ENCODE data around the gene YIPF3. TPM values are rescaled to one million over a fixed set of nuclear protein-coding genes. Genes with fewer than 3 reads are reported as not detected.

Gene YIPF3
- total and polyA plus RNA-seq, 10 of the 15 experiments (the other 5 are each of a cell fraction or from before 2014, with no cell fraction given): 20.5 to 88.8 (median 44.7) TPM

- Histone ChIP-seq H4K20me1 (ENCODE audit: control insufficient read depth, insufficient read depth) (no peaks in the 10 kb centered on the region), H2AFZ (ENCODE audit: control insufficient read depth, low read depth, low read length) (no peak overlapping the region), H3K36me3 (ENCODE audit: control insufficient read depth in 2 of 2, insufficient read depth in 2 of 2, low read length in 1 of 2) (peaks cover 37 to 42% of the 10 kb centered on the region in 2 experiments), H3K4me1 (ENCODE audit: control insufficient read depth, insufficient read depth, low read length) (no peaks in the 10 kb centered on the region), H3K27ac (ENCODE audit: control insufficient read depth, insufficient read depth) (no peak overlapping the region), H3K9me3 (replicated peaks; ENCODE audit: control insufficient read depth, insufficient read depth, low read length) (no peaks in the 10 kb centered on the region), H3K4me2 (ENCODE audit: control insufficient read depth, insufficient read depth) (no peak overlapping the region), H3K27me3 (replicated peaks in 1 of 2; ENCODE audit: control insufficient read depth in 2 of 2, insufficient read depth in 2 of 2, low read length in 1 of 2) (no peaks in the 10 kb centered on the region), H3K79me2 (ENCODE audit: control insufficient read depth, insufficient read depth, low read length) (peaks cover 15% of the 10 kb centered on the region), H3K9ac (ENCODE audit: control insufficient read depth, insufficient read depth, low read length) (no peak overlapping the region), H3K4me3 (no peak overlapping the region)
- ChIA-PET CTCF (interaction anchor here (0.6 to 0.7 kb wide), 2 partner anchors 16 to 24 kb away, joined by 3 to 4 read pairs; no protein-coding TSS in a partner anchor), RAD21 (ENCODE audit: unreplicated experiment) (no interaction called here), POLR2A (no interaction called here), SMC1A (ENCODE audit: uncharacterized antibody, unreplicated experiment) (no interaction called here)
- in situ Hi-C loops (cut with MboI) (no loop called here), intact Hi-C loops (cut with micrococcal nuclease; ENCODE audit: unreplicated experiment) (no loop called here)
- TF ChIP-seq POLR2A (IDR thresholded peaks at IDR 0.05; ENCODE audit: low read depth, low read length): peak; percentile 58
- peak; percentile 78 for TF ChIP-seq POLR2AphosphoS5 (IDR thresholded peaks at IDR 0.05; ENCODE audit: low read length)
- TF ChIP-seq ZNF217 (IDR thresholded peaks at IDR 0.05): no peak
- 0 out of 2 replicates have a peak, but pooled peaks have one; percentile 36 for TF ChIP-seq SMAD5 (IDR thresholded peaks at IDR 0.05; ENCODE audit: low read depth)
- TF ChIP-seq ZBED1 (IDR thresholded peaks at IDR 0.05; ENCODE audit: borderline replicate concordance): 0 out of 2 replicates have a peak, but pooled peaks have one; percentile 33
- ATAC-seq (no peak; the same call in 2 of the 3 replicates), DNase-seq (ENCODE audit: low read depth, low spot score) (no peak), FAIRE-seq (no peak)
- no TSS peak for BruUV-seq (replicated peaks)
- 97% methylated on average over 8 of the region's 8 CpGs for WGBS (ENCODE audit: insufficient coverage, insufficient replicate concordance, low lambda C conversion rate, missing lambda C conversion rate)
Observed at GRCh38 chr6:43522547-43523261, 6.0 kb upstream of the YIPF3 start.

DNA sequence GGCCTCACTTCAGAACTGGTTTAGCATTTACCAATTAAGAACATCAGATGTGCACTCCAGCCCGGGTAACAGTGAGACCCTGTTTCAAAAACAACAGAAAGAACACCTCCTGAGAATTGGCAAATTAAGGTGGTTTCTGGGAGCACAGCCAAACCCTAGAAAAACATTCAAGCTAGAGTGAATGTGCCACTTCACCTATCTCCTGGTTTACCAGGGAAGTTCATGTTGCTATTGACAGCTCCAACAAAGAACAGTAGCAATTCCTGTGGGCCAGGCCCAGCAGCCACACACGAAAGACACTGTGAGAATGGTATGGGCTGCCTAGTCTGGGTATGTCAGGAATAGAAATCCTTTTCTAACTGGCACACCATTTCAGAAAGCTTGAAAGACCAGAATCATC is 5.1 kb upstream of the YIPF3 start:
- SMC1A ChIA-PET (ENCODE audit: uncharacterized antibody, unreplicated experiment): no interaction called here
- 98% methylated on average over 2 of the region's 2 CpGs for WGBS (ENCODE audit: insufficient coverage, insufficient replicate concordance, low lambda C conversion rate, missing lambda C conversion rate)

More for the DNA sequence above, 5.1 kb upstream of the YIPF3 start:
- in situ Hi-C loops (cut with MboI) (no loop called here), intact Hi-C loops (cut with micrococcal nuclease; ENCODE audit: unreplicated experiment) (no loop called here)
- no peak for ATAC-seq
- CTCF ChIA-PET: interaction anchor here (0.6 kb wide), 1 partner anchor 25 kb away, joined by 3 read pairs; no protein-coding TSS in a partner anchor
- Histone ChIP-seq H3K79me2 (ENCODE audit: control insufficient read depth, insufficient read depth, low read length) (peaks cover 23% of the 10 kb centered on the region), H3K9ac (ENCODE audit: control insufficient read depth, insufficient read depth, low read length) (no peak overlapping the region), H2AFZ (ENCODE audit: control insufficient read depth, low read depth, low read length) (no peak overlapping the region), H3K9me3 (replicated peaks; ENCODE audit: control insufficient read depth, insufficient read depth, low read length) (no peaks in the 10 kb centered on the region), H3K4me2 (ENCODE audit: control insufficient read depth, insufficient read depth) (no peak overlapping the region), H3K36me3 (ENCODE audit: control insufficient read depth in 2 of 2, insufficient read depth in 2 of 2, low read length in 1 of 2) (peaks cover 35 to 38% of the 10 kb centered on the region in 2 experiments), H3K27ac (ENCODE audit: control insufficient read depth, insufficient read depth) (no peak overlapping the region), H3K27me3 (replicated peaks in 1 of 2; ENCODE audit: control insufficient read depth in 2 of 2, insufficient read depth in 2 of 2, low read length in 1 of 2) (no peaks in the 10 kb centered on the region), H3K4me1 (ENCODE audit: control insufficient read depth, insufficient read depth, low read length) (no peaks in the 10 kb centered on the region), H4K20me1 (ENCODE audit: control insufficient read depth, insufficient read depth) (no peaks in the 10 kb centered on the region), H3K4me3 (no peak overlapping the region)
- TF ChIP-seq SPI1 (IDR thresholded peaks at IDR 0.05; ENCODE audit: borderline replicate concordance, insufficient read depth, low read depth, low read length): no peak
- TF ChIP-seq, protein P1, sequence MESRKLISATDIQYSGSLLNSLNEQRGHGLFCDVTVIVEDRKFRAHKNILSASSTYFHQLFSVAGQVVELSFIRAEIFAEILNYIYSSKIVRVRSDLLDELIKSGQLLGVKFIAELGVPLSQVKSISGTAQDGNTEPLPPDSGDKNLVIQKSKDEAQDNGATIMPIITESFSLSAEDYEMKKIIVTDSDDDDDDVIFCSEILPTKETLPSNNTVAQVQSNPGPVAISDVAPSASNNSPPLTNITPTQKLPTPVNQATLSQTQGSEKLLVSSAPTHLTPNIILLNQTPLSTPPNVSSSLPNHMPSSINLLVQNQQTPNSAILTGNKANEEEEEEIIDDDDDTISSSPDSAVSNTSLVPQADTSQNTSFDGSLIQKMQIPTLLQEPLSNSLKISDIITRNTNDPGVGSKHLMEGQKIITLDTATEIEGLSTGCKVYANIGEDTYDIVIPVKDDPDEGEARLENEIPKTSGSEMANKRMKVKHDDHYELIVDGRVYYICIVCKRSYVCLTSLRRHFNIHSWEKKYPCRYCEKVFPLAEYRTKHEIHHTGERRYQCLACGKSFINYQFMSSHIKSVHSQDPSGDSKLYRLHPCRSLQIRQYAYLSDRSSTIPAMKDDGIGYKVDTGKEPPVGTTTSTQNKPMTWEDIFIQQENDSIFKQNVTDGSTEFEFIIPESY (IDR thresholded peaks at IDR 0.05): no peak
- no peak for TF ChIP-seq MTA2 (IDR thresholded peaks at IDR 0.05; ENCODE audit: low read depth)
- 0 out of 2 replicates have a peak, but pooled peaks have one; percentile 1 for TF ChIP-seq POLR2AphosphoS5 (IDR thresholded peaks at IDR 0.05; ENCODE audit: low read length)
- no peak for TF ChIP-seq CTCF (IDR thresholded peaks at IDR 0.05 in 2 of 3, conservative IDR thresholded peaks at IDR 0.05 in 1 of 3; ENCODE audit: control insufficient read depth in 2 of 3, extremely low read depth in 1 of 3, insufficient read depth in 1 of 3, low read depth in 3 of 3, low read length in 3 of 3)
- TF ChIP-seq SREBF2 (IDR thresholded peaks at IDR 0.05; ENCODE audit: low read length): no peak
- no peak for TF ChIP-seq RB1 (IDR thresholded peaks at IDR 0.05; ENCODE audit: borderline replicate concordance)
- TF ChIP-seq, protein P2, sequence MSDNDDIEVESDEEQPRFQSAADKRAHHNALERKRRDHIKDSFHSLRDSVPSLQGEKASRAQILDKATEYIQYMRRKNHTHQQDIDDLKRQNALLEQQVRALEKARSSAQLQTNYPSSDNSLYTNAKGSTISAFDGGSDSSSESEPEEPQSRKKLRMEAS (IDR thresholded peaks at IDR 0.05; ENCODE audit: low read depth, low read length): no peak
- RAD21 ChIA-PET (ENCODE audit: unreplicated experiment): no interaction called here
- FAIRE-seq: no peak
- POLR2A ChIA-PET: interaction anchor here (0.6 to 2.8 kb wide), 2 partner anchors 10 to 94 kb away, joined by 3 to 7 read pairs; no protein-coding TSS in a partner anchor
- BruUV-seq (replicated peaks): no TSS peak
- no peak for DNase-seq (ENCODE audit: low read depth, low spot score)

Data from GM12878 (cell line).